Neural progenitor cell (in vitro differentiated cells): Measurements from ENCODE around the gene MPC2.

Experiments
- EZH2 ChIP-seq: fragments of 200-600 bp; sonication (generic); IDR thresholded peaks from 2 replicates; pipeline ENCODE4 v1.6.1; 2017; ENCODE audit warnings: antibody characterized with exemption, mild to moderate bottlenecking, moderate library complexity
- EZH2phosphoT487 ChIP-seq: fragments of 200-600 bp; sonication (generic); IDR thresholded peaks from 2 replicates; pipeline ENCODE4 v1.6.1; 2017; ENCODE audit warnings: antibody characterized with exemption
- TF ChIP-seq, protein P1 (sequence below): fragments of 200-600 bp; sonication (generic); IDR thresholded peaks from 2 replicates; pipeline ENCODE4 v1.5.1; 2017; ENCODE audit warnings: antibody characterized with exemption, mild to moderate bottlenecking

DNA sequence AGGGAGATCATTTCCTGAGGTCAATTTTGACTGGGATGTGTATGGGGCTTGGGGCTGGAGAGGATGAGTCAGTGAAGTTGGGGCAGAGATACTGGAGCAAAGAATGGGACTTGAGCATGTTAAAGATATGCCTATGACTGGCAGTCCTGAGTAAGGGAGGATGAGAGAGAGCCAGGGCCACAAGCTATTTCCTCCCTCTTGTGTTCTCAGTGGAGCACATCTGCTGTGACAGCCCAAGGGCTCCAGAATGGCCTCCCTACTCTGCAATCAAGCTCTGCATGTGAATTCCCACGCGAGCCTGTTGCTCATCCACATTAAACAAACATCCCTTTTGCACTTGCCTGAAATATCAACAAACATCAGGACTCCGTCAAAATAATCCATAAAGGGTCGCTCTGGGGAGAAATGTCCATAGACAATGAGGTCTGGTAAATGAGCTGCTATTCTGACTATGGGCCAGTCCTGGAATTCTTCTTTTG, 32.2 kb downstream of the MPC2 start:
- TF ChIP-seq, protein P1, sequence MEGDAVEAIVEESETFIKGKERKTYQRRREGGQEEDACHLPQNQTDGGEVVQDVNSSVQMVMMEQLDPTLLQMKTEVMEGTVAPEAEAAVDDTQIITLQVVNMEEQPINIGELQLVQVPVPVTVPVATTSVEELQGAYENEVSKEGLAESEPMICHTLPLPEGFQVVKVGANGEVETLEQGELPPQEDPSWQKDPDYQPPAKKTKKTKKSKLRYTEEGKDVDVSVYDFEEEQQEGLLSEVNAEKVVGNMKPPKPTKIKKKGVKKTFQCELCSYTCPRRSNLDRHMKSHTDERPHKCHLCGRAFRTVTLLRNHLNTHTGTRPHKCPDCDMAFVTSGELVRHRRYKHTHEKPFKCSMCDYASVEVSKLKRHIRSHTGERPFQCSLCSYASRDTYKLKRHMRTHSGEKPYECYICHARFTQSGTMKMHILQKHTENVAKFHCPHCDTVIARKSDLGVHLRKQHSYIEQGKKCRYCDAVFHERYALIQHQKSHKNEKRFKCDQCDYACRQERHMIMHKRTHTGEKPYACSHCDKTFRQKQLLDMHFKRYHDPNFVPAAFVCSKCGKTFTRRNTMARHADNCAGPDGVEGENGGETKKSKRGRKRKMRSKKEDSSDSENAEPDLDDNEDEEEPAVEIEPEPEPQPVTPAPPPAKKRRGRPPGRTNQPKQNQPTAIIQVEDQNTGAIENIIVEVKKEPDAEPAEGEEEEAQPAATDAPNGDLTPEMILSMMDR = no peak
- TF ChIP-seq EZH2 (no peak), EZH2phosphoT487 (no peak)
